Activated naive CD4-positive, alpha-beta T cell treated with Interleukin-2 at 50 U/mL for 16 hours (primary cell): Measurements from ENCODE around the gene SLC44A1.

Experiments used
- DNase-seq: peaks from one replicate; pipeline ENCODE4 v3.0.0-alpha.2; 2020

Gene SLC44A1

DNA sequence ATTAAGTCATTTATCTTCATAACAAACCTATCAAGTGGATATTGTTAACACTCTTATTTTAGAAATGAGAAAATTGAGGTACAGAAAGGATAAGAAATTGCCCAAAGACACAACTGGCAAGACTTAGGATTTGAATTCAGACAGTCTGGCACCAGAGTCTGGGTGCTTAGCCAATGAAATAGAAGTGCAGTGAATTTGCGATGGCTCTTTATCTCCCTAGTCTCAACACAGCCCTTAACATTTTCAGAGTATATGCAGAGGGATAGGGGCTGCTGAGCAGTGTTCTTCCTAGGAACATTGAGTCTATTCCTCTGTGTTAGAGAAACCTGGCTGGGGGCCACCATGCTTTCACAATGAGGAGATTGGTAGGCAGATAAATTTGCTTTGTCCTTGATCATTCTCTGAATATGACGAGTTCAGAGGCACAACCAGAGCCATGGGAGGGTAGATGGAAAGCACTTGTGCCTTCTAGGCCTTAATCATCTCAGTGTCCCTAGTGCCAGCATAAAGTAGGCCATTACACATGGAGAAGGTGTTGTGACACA is 197.2 kb downstream of the SLC44A1 start:
- no peak for DNase-seq

DNA sequence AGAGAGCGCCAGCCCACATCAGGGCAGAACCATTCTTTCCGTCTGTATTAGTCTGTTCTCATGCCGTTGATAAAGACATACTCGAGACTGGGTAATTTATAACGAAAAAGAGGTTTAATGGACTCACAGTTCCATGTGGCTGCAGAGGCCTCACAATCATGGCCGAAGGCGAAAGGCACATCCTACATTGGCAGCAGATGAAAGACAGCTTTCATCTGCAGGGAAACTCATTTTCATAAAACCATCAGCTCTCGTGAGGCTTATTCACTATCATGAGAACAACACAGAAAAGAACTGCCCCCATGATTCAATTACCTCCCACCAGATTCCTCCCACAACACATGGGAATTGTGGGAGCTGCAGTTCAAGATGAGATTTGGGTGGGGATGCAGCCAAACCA is 198.7 kb downstream of the SLC44A1 start:
- no peak for DNase-seq

DNA sequence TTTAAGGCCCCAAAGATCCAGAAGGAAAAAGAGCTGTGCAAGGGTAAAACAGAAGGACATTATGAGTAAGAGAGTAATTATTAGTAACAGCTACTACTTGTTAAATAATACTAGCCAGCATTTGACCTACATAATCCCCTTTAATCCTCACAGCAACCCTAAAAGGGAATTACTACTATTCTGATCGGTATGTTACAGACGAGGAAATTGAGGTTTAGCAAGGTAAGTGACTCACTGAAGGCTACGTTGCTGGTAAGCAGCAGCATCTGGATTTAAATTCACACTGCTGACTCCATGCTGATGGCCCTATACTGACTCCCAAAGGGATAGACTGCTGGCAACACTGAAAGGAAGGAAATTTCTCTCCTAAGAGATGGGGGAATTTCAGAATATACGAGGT is 199.7 kb downstream of the SLC44A1 start:
- DNase-seq: no peak

DNA sequence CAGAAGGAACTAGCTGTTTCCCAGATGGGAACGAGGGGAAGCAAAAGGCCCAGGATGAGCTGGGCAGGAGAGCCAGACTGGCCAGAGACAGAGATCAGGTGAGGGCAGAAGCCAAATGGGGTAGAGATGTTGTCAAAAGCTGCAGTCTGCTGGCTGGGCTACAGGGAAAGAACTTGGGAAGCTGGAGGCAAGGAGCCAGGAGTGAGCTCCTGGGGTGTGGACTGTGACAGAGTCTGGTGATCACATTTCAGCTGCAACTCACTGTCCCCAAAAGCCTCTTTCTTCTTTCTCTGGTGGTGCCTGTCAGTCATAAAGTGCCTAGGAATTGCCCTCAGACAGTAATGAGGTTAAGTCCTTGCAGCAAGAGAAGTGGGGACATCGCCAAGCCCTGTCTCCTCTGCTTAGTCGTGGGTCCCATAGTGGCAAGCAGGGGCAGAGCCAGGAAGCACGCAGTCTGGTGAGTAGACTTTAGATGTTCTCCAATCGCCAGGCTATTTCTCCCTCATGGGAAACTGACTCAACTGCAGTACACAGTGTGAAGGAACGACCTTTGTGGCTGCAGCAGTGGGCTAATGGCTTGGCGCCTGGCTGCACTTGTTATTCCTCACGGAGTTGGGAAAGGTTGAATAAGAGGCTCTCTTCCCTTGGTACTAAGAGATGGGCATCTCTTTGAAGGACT is 200.9 kb downstream of the SLC44A1 start:
- DNase-seq: no peak

DNA sequence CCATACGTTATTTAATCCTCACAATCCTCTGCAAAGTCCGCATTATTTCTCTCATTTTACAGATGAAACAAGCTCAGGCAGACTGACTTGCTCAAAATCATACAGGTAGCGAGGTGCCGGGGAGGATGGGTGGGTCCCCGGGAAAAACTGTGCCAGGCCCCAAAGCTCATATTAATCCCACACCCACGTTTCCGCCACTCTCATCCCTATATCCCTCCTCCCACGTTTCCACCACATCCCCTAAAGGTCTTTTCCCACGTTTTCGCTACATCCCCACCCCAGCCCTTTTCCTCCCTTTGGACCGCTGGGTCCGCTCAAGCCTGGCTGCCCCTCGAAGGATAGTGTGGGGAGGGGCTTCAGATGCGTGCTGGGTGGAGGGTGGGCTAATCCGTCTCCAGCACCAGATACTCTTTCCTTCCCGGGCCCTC is 202.9 kb downstream of the SLC44A1 start:
- no peak for DNase-seq

DNA sequence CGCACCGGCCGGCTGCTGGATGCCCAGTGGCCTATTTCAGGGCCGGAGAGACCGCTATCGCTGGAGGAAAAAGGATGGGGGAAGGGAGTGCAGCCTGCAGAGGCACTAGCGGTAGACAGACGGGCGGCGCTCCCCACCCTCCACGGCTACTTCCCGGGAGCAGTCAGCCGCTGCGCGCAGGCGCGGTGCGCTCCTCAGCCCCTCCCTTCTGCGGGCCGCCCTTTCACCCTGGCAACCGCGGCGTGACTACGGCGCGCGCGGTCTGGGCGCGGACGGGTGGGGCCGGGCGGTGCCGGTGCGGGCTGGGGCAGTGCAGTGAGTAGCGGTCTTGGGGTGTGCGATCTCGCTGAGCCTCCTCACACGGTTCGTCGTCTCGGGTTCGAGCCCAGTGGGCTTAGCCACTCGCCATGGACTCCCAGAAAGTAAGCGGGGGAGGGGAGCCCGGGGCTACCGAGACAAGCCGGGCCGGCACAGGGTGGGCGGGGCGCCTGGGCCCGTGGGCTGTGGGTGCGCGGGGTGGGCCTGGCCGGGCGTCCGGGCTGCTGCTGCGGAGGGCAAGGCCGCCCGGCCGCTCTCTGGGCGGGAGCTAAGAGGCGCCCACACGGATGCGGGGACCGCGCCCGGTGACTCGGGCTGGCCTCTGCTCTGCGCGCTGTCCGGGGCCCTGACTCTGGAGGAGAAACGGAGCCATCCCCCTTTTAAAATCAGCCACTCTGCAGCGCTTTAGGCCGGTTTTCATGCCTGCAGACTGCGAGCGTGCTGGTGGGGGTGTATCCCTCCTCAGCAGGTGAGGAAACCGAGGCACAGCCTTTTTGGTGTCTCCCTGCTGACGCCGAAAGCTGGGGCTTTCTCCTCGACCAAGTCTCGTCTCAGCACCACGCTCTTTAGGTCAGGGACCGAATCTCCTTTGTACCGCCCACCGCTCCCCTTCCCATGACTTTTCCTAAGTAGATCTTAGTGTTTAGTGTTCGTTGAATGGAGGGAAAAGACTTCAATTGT is 203.7 kb downstream of the SLC44A1 start, which contains the start of gene FSD1L:
FSD1L (plus strand) TSS at position 221 of the 999 bp plus-strand sequence; CDS start at position 408, 187 bp downstream.
- DNase-seq: peak; percentile 82

DNA sequence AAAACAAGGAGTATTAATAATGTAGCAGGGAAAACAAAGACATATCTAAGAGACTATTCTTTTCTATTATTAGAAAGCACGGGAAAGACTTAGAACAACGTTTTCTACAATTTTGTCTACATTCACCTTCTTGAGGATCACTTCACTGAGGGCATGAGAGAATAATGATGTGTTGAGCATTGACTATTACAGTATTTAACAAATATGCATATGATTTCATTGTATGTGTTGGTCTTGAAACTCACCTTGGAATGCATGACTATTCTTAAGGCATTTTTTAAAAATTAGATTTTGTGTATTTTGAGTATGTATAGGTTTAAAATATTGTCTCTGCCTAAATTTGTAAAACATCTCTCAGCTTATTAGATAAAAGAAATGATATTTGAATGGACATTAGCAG is 204.6 kb downstream of the SLC44A1 start:
- no peak for DNase-seq

DNA sequence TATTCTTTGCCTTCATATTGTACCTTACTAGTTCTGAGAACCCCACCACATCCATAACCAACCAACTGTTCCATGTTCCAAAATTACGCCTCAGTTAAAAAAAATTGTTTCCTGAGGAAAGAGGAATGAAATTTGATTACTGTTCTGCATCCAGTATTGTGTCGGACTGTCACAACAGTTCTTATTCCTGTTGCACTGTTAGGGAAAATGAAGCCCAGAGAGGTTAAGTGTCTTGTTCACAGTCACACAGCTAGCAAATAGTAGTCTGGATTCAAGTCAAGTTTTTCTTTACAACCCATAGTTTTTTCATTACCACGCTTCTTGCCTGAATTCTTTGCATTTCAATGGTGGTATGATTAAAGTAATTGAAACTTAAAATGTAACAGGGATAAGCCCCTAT is 207.7 kb downstream of the SLC44A1 start:
- no peak for DNase-seq

DNA sequence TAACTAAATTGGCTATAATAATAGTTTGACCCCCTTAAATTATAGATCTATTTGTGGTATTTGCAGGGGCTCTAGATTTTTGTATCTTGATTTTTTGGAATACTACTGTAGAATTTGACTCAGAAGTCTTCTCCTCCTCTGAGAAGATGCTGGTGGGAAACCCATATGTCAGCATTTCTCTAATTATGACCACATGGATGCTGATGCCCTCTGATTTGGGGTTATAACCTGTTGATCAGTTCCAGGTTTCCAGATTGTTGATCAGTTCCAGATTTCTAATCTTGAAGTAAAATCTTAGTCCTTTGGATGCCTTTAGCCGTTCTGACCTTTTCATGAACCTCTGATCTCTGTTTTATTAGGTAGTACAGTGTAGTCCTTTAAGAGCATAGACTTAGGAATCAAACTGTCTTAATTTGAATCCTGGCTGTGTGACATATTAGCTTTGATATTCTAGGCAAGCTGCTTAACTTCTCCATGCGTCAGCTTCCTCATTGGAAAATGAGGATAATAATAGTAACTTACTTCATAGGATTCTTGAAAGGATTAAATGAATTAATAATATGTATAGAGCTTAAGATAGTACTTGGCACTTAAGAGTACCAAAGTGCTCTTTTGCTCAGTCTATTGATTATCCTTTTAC is 211.5 kb downstream of the SLC44A1 start:
- DNase-seq: no peak

DNA sequence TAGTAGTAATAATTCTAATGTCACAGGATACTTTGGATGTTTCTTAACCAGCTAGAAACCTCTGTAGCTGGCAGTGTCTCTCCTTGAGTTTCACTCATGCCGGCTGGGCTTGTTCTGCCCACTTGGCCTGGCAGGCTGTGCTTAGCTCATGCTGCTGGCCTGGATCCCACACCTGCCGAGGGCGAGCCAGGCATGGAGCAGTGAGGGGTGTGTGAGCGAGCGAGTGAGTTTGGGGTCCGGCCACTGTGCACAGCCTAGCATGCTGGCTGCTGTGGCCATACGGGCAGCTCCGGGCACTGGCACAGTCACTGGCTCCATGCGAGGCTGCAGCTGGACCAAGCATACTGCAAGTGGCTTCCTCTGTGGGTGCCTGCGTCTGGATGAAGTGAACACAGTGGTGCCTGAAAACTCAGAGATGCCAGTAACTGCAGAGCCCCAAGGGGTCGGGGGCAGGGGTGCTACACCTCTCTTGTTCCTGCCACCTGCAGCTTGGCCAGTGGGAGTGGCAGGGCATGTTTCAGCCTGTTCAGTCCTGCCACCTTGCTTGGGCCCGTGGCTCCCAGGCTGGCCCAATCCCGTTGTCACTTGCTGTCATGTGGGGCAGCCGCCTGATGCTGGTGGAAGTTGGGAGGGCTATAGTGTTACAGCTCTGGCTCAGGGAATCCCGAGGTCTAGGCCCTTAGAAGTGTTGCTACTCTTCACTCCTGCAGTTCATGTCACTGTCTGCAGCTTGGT is 213.3 kb downstream of the SLC44A1 start:
- DNase-seq: no peak

DNA sequence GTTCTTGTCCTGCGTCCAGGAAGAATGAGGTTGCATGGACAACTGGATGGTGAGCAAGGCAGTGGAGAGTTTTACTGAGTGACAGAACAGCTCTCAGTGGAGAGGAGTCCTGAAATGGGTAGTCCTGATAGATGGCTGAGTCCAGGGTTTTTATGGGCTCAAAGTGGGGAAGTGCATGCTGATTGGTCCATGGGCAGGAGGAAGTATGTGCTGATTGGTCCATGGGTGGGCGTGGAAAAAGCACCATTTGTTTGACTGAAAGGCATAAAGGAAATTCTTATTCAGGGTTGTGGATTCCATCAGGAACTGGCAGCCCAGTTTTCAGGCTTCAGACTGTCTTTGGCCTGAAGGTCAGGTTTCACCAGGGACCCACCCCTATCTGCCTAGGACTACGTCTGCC is 214.0 kb downstream of the SLC44A1 start:
- DNase-seq: no peak

DNA sequence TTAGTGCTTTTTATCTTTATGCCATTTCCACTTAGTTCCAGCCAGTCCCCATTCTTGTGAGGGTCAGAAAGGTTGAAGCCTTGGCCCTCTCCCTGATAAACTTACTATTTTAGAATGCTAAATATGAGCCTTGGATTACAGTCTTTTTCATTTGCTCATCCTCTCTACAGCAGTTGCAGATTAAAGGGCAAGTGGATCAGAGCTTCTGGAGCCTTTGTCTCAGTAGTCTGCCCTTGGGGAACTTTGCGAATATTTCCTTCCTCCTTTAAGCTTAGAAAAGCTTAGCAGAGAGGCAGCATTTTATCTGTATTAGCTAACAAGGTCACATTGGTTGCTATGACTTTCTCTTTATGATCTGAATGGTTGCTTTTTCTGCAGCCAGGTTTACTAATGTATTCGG is 214.9 kb downstream of the SLC44A1 start:
- no peak for DNase-seq

DNA sequence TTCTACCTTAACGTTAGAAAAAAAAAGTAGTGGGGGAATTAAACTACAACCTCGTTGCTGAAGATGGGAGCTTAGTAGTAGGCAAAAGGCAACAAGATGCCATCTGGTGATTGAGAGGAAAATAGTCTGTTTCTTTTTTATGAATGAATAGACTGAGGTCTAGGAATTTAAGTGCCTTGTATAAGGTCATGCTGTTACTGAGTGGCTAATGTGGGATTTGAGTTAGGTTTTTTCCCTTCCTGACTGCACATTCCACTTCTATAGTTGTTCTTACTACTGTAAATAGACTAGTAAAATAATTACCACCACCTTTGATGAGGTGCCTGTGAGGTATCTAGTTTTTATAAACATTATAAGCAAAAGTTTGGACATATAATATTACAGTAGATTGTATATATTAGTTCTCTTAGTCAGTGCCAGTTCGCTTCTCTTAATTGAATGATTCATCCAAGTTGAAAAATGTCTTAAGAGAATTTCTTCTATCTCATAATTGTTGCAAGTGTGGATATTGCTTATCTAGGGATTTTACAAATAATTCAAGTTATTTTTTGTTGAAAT is 222.5 kb downstream of the SLC44A1 start:
- no peak for DNase-seq

DNA sequence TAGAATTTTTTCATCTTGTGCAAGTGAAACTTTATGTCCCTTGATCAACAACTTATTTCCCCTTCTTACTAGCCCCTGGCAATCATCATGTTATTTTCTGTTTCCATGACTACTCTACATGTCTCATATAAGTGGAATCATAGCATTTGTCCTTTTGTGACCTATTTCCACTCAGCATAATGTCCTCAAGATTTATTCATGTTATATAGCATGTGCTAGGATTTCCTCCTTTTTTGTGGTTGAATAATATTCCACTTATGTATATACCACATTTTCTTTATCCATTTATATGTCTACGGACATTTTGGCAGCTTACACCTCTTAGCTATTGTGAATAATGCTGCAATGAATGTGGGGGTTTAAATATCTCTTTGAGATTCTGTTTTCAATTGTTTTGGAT is 224.4 kb downstream of the SLC44A1 start:
- DNase-seq: no peak

DNA sequence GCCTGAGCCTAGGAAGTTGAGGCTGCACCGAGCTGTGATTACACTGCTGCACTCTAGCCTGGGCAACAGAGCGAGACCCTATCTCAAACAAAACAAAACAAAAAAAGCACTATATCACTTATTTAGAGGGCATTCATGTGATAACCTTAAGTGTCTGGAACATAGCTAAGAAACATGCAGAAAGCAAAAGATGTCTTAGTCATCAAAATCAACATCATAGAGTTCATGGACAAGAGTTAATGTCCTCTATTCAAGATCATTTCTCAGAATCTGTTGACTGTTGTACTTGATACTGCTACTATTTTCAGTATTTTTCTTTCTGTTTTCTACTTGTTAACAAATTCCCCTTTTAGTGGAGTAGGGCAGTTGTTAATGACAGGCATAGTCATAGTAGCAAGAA is 228.8 kb downstream of the SLC44A1 start:
- no peak for DNase-seq

DNA sequence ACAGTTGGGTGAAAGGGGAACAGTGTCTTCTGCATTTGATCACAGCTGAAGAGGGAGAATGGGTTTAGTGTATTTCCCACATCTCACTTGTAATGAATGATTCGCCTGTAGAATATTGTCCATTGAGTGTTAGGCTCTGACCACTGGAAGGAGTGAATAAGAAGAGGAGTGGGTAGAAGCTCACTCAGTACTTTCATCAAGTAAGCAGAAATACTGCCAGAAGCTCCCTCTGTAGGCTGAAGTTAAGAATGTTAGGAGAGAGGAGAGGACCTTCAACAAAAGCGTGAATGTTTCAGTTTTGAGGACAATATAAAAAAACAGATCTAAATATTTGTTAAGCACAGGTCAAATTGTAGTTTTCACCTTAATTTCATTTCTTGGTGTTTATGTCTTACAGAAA is 230.9 kb downstream of the SLC44A1 start:
- no peak for DNase-seq

DNA sequence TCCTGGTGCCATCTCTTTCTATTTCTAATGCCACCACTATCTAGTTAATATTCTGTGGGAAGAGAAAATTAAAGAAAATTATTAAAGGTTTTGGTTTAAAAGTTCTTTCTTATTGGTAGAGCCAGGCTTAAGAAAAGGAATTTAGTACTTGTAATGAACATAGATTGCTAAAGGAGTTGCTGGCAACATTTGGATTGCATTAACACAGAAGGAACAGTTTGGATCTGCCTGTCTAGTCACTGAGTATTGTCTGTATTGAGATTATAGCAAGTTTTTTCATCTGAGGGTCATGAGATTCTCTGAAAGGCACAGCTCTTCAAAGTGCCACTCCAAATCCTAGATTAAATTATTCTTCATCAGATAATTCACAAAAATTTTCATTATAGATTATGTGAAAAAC is 235.4 kb downstream of the SLC44A1 start:
- DNase-seq: no peak

DNA sequence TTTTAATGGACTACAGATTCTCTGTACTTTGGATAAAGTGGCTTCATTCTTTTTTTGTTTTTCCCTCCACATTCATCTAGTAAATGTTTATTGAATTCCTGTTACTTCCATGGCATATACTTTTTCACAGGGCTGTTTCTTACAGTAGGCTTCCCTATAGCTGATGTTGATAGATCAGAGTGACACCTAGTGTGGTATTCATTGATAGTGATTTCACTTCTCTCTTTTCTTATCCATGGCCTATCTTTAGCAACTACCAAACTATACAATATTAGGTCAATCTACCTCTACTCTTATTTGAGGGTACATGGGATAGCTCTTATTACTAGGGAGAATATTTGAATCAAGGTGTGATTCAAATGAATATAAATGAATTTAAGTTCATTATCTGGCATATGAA is 239.2 kb downstream of the SLC44A1 start:
- no peak for DNase-seq

DNA sequence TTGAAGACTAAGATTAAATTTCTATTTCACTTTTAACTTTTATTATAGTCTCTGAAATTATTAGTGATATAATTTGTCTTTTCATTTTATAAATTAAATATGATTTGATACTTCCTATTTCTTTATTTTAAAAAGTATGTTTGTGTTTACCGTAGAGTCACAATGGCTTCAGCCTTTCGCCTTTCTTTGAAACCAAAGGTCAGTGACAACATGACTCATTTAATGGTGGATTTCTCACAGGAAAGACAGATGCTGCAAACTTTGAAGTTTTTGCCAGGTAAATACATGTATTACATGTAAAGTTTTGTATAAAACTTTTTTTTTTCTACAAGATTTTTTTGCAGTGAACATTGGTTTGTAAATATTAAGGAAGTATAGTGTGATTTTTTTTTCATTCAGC is 239.8 kb downstream of the SLC44A1 start:
- no peak for DNase-seq

DNA sequence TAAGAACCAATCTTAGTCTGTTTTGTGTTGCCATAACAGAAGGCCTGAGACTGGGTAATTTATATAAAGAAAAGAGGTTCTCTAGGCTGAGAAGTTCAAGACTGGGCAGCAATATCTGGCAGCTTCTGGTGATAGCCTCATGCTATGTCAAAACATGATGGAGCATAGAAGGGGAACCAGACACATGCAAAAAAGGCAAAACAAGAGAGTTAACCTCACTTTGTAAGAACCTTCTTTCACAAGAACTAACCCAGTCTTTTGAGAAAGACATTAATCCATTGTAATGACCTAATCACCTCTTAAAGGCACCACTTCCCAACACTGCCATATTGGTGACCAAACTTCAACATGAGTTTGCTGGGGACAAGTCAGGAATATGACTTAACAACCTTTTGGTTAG is 240.7 kb downstream of the SLC44A1 start:
- DNase-seq: no peak
